ENCODE results near the gene LGR5.

LGR5 gene

GRCh38 chr12:71492604-71493003 lies 53.0 kb downstream of the LGR5 start:
- no peaks in the 10 kb centered on the region for H3K9me3 ChIP-seq
- TF ChIP-seq CTCF (IDR thresholded peaks at IDR 0.05; ENCODE audit: low read depth, low read length), result no peak
- H3K4me1 ChIP-seq, result no peaks in the 10 kb centered on the region
- H3K4me3 ChIP-seq (ENCODE audit: low read depth, low read length), result no peak overlapping the region
- DNase-seq, result no peak
- no peaks in the 10 kb centered on the region for H3K27me3 ChIP-seq
- H3K36me3 ChIP-seq, result no peaks in the 10 kb centered on the region

- H3K9me3 ChIP-seq, result no peaks in the 10 kb centered on the region
- H3K4me1 ChIP-seq, result peaks cover 11% of the 10 kb centered on the region
- TF ChIP-seq CTCF (IDR thresholded peaks at IDR 0.05; ENCODE audit: low read depth, low read length), result no peak
- H3K27me3 ChIP-seq, result no peaks in the 10 kb centered on the region
- H3K36me3 ChIP-seq, result no peaks in the 10 kb centered on the region
- H3K4me3 ChIP-seq (ENCODE audit: low read depth, low read length), result no peak overlapping the region
- no peak for DNase-seq
Measured at GRCh38 chr12:71499834-71500233, 60.2 kb downstream of the LGR5 start.

GRCh38 chr12:71503579-71504391 lies 64.2 kb downstream of the LGR5 start:
- Histone ChIP-seq H3K27me3 (no peaks in the 10 kb centered on the region), H3K9me3 (no peaks in the 10 kb centered on the region), H3K4me3 (ENCODE audit: low read depth, low read length) (no peak overlapping the region), H3K4me1 (peaks cover 11% of the 10 kb centered on the region), H3K36me3 (peaks cover 2% of the 10 kb centered on the region)
- DNase-seq, result no peak
- TF ChIP-seq CTCF (IDR thresholded peaks at IDR 0.05; ENCODE audit: low read depth, low read length), result no peak

GRCh38 chr12:71504476-71504875 lies 64.9 kb downstream of the LGR5 start:
- no peak for DNase-seq

GRCh38 chr12:71509705-71510104 lies 70.1 kb downstream of the LGR5 start:
- TF ChIP-seq CTCF (IDR thresholded peaks at IDR 0.05; ENCODE audit: low read depth, low read length), result no peak
- H3K4me1 ChIP-seq, result no peaks in the 10 kb centered on the region
- no peak for DNase-seq
- no peaks in the 10 kb centered on the region for H3K27me3 ChIP-seq
- H3K4me3 ChIP-seq (ENCODE audit: low read depth, low read length), result no peak overlapping the region
- peaks cover 15% of the 10 kb centered on the region for H3K36me3 ChIP-seq
- H3K9me3 ChIP-seq, result no peaks in the 10 kb centered on the region

More at GRCh38 chr12:71504476-71504875, 64.9 kb downstream of the LGR5 start:
- Histone ChIP-seq H3K27me3 (no peaks in the 10 kb centered on the region), H3K36me3 (peaks cover 2% of the 10 kb centered on the region), H3K4me3 (ENCODE audit: low read depth, low read length) (no peak overlapping the region), H3K4me1 (peaks cover 11% of the 10 kb centered on the region), H3K9me3 (no peaks in the 10 kb centered on the region)
- no peak for TF ChIP-seq CTCF (IDR thresholded peaks at IDR 0.05; ENCODE audit: low read depth, low read length)

GRCh38 chr12:71517145-71517846 lies 77.7 kb downstream of the LGR5 start:
- no peak for DNase-seq
- TF ChIP-seq CTCF (IDR thresholded peaks at IDR 0.05; ENCODE audit: low read depth, low read length), result no peak
- no peaks in the 10 kb centered on the region for H3K9me3 ChIP-seq
- H3K4me1 ChIP-seq, result peaks cover 4% of the 10 kb centered on the region; the same call in 1 of the 2 replicates
- H3K36me3 ChIP-seq, result peaks cover 3% of the 10 kb centered on the region; the same call in 1 of the 2 replicates
- no peak overlapping the region for H3K4me3 ChIP-seq (ENCODE audit: low read depth, low read length)
- no peaks in the 10 kb centered on the region for H3K27me3 ChIP-seq

Data from BE2C (cell line).